Testis (tissue), 2 donors: ENCODE data around the gene QPCT.

Experiments
- POLR2A ChIP-seq: fragments of 450-650 bp; IDR thresholded peaks from one replicate; pipeline ENCODE4 v1.6.1; 2017; ENCODE audit warnings: antibody characterized with exemption, mild to moderate bottlenecking, moderate library complexity
- TF ChIP-seq, protein P1 (sequence below), 3 experiments: fragments of 450-650 bp in 2 of 3; fragments of 200-600 bp in 1 of 3; sonication (generic) in 1 of 3; IDR thresholded peaks; one replicate each; pipeline ENCODE4 v1.5.1; 2016 to 2019; ENCODE audit warnings: antibody characterized with exemption in 3 of 3, mild to moderate bottlenecking in 2 of 3, moderate library complexity in 1 of 3

GRCh38 chr2:37315364-37315763, 29.1 kb upstream of the QPCT start:
- TF ChIP-seq, protein P1, sequence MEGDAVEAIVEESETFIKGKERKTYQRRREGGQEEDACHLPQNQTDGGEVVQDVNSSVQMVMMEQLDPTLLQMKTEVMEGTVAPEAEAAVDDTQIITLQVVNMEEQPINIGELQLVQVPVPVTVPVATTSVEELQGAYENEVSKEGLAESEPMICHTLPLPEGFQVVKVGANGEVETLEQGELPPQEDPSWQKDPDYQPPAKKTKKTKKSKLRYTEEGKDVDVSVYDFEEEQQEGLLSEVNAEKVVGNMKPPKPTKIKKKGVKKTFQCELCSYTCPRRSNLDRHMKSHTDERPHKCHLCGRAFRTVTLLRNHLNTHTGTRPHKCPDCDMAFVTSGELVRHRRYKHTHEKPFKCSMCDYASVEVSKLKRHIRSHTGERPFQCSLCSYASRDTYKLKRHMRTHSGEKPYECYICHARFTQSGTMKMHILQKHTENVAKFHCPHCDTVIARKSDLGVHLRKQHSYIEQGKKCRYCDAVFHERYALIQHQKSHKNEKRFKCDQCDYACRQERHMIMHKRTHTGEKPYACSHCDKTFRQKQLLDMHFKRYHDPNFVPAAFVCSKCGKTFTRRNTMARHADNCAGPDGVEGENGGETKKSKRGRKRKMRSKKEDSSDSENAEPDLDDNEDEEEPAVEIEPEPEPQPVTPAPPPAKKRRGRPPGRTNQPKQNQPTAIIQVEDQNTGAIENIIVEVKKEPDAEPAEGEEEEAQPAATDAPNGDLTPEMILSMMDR (IDR thresholded peaks at IDR 0.05), result no peak
- no peak for TF ChIP-seq POLR2A
